GM19463 (cell line): ENCODE data around the gene NMB.
A peak's percentile ranks its signal among the peaks of the same experiment; 100 is the strongest.
"Not testable (repeated sequence)": the region's sequence is repeated elsewhere in the genome, so short reads cannot be mapped to it uniquely, and the experiment has no call there.

Experiments
- ATAC-seq: cut with Tn5 transposase; IDR thresholded peaks from one replicate; pipeline ENCODE4 v1.9.1; 2021; ENCODE audit warnings: mild to moderate bottlenecking, moderate library complexity; ENCODE audit not compliant: unreplicated experiment

NMB gene

GRCh38 chr15:84656972-84657371 is 1.0 kb downstream of the NMB start:
- ATAC-seq: no peak

GRCh38 chr15:84654689-84655453 is 3.1 kb downstream of the NMB start:
- ATAC-seq: peak; percentile 29

DNA sequence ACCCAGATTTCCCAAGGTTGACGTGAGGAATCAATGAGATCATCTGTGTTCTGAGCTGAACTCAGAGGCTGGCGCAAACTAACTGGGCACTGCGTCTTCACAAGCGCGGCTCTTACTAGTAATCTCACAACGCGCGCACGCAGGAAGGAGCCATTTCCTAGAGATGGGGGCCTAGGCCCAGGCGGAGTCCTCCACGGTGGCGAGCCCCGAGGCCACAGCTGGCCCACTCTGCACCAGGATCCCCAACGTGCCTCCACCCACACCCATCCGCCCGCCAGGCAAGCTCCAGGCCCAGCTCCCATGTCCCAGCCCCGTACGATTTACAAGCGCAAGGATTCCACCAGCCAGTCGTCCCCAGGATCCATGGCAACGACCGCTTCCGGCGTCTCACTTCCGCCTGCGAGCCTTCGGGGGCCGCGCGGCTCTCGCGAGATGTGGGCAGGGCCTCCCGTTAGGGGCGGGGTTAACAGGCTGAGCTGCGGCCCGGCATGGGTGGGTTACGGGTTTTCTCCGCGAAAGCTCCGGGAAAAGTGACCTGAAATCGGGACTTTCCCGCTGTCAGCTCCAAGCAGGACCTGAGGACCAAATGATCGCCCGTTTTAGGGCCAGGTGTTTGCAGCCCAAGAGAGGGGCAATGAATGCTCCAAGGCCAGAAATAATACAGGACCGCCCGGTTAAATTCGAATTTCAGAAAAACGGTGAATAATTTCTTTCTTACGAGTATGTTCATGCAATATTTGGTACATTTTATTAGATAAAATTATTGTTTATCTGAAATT is 3.9 kb downstream of the NMB start, which contains the start of gene WDR73:
WDR73 (minus strand) TSS at position 374 of the 779 bp plus-strand sequence; CDS start at position 365, 9 bp downstream.
- peak; percentile 84 for ATAC-seq

DNA sequence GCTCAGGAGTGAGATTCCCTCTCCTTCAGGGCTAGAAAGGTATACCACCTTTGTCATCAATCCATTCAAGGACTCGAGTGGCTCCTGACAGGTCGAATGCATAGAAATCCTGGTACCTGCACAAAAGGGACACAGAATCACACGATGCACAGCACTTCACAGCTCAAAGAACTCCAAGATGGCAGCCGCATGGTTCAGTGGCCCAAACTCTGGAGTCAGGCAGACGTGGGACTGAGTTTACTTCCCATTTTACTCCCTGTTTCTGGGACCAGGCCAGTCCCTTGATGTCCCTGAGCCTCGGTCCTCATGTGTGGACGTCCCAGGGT is 4.5 kb downstream of the NMB start:
- ATAC-seq: no peak

DNA sequence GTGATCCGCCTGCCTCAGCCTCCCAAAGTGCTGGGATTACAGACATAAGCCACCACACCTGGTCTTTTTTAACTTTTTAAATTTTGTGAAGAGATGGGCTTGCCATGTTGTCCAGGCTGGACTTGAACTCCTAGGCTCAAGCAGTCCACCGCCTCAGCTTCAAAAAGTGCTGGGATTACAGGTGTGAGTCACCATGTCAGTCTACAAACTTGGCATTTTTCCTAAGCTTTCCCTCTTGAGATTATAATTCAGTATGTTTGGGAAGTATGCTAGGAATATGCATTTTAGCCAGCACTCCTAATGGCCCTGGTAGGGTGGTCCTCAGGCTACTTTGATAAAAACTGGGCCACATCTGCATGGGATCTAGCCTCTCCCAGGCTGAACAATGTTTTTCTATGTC is 8.3 kb downstream of the NMB start:
- ATAC-seq: no peak

DNA sequence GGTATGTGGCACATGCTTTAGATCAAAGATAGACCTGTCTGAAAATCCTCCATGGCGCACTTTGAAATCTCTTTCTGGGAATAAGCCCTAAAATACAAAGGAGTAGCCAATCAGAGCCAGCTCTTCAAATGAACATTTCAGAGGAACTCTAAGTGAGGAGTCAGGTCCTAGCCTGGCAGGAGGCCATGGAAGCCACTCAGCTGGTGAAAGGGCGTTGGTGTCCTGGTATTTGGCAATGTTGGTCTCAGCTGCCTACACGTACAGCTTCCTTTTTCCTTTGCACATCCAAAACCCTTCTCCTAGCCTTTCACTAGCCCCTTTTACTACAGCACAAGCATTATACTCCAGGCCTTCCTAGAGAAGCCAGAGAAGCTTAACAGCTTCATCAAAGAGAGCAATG is 9.5 kb downstream of the NMB start:
- ATAC-seq: no peak

GRCh38 chr15:84647726-84648125 is 10.3 kb downstream of the NMB start:
- no peak for ATAC-seq

DNA sequence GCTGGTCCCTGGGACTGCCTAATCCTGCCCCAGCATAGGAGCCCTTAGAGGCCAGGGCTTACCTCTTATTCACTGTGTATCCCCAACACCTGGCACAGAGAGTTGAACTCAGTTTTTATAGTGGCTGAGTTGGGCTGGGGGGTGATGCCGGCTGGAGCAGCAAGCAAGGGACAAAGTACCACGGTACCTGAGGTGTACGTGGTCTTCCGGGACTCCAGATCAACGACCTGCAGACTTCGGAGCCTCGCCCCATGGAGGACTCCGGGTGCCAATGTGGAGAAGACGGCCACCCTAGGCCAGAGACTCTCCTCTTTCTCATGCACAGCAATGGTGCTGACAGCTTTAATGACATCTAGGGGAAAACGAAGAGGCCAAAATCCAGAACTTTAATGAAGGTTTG is 12.0 kb downstream of the NMB start:
- no peak for ATAC-seq

- no peak for ATAC-seq
These were observed 12.5 kb downstream of the NMB start for GRCh38 chr15:84645496-84645895.

DNA sequence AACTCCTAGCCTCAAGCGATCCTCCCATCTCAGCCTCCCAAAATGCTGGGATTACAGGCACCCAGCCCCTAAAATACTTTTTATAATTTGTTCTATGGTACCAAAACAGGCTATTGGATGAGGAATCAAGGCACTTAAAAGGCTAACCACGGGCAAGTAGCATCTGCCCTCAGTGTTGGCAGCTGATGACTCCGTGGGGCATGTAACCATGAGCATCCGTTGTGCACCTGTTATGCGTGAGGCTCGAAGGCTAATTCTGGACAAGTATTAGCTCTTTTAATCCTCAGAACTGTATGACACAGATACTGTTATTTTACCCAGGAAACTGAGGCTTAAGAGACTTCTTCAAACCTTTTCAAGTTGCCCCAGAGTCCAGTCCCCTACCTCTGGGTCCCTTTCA is 14.2 kb downstream of the NMB start:
- ATAC-seq: no peak

DNA sequence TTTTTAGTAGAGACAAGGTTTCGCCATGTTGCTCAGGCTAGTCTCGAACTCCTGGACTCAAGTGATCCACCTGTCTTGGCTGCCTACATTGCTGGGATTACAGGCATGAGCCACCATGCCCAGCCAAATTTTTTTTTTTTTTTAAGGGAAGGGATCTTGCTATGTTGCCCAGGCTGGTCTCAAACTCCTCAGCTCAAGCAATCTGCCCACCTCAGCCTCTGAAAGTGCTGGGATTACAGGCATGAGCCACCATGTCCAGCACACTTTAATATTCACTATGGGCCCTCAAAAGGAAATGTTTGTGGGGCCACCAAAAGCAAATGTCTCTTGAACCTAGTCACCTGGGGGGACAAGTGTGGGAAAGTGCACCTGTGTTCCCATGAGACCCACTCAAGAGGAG is 15.4 kb downstream of the NMB start:
- ATAC-seq: not testable (repeated sequence)

DNA sequence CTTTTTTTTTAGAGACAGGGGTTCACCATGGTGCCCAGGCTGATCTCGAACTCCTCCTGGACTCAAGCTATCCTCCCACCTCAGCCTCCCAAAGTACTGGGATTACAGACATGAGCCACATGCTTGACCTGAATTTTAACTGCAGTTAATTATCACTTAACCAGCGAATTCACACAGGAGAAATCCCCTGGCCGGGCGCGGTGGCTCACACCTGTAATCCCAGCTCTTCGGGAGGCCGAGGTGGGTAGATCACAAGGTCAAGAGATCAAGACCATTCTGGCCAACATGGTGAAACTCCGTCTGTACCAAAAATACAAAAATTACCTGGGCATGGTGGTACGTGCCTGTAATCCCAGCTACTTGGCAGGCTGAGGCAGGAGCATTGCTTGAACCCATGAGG is 16.1 kb downstream of the NMB start:
- not testable (repeated sequence) for ATAC-seq

GRCh38 chr15:84638103-84638502 is 19.9 kb downstream of the NMB start:
- ATAC-seq: no peak

DNA sequence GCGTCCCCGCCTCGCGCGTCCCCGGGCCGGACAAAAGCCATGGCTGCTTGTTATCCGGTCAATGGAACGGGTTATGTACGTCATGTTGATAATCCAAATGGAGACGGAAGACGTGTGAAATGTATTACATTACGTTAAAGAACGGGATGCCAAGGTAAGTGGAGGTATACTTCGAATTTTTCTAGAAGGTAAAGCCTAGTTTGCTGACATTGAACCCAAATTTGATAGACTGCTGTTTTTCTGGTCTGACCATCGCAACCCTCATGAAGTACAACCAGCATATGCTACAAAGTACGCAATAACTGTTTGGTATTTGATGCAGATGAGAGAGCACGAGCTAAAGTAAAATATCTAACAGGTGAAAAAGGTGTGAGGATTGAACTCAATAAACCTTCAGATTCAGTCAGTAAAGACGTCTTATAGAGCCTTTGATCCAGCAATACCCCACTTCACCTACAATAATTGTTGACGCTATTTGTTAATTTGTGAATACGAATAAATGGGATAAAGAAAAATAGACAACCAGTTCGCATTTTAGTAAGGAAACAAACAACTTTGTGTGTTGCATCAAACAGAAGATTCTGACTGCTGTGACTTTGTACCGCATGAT is 23.7 kb downstream of the NMB start:
- no peak for ATAC-seq

GRCh38 chr15:84633311-84634227 is 24.4 kb downstream of the NMB start:
- ATAC-seq: peak; percentile 34

DNA sequence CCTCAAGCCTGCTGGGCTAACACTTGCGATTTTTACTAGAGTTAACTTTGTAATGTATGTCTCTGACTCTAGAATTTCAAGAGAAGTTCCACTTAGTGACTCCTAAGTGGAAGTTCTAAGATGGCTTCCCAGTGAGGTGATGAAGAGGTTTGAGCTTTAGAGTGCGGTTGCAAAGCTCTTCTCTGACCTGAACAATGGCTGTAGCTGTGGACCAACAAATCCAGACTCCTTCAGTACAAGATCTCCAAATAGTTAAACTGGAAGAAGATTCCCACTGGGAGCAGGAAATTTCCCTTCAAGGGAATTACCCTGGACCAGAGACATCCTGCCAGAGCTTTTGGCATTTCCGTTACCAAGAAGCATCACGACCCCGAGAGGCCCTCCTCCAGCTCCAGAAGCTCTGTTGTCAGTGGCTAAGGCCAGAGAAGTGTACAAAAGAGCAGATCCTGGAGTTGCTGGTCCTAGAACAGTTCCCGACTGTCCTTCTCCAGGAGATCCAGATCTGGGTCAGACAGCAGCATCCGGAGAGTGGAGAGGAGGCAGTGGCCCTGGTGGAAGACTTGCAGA is 26.2 kb downstream of the NMB start:
- ATAC-seq: no peak

DNA sequence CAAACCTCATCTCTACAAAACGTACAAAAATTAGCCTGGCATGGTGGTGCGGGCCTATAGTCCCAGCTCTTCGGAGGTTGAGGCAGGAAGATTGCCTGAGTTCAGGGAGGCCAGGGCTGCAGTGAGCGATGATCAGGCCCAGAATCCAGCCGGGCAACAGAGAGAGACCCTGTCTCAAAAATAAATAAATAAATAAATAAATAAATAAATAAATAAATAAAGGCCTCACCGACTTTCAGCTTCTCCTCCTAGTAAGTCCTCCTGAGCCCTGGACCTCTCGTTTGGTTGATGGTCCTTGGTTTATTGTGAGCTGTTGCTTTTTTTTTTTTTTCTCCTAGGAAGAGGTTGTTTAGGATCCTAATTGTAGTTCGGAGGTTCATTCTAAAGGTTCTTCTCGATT is 29.0 kb downstream of the NMB start:
- no peak for ATAC-seq

GRCh38 chr15:84625123-84625522 is 32.9 kb downstream of the NMB start:
- no peak for ATAC-seq

DNA sequence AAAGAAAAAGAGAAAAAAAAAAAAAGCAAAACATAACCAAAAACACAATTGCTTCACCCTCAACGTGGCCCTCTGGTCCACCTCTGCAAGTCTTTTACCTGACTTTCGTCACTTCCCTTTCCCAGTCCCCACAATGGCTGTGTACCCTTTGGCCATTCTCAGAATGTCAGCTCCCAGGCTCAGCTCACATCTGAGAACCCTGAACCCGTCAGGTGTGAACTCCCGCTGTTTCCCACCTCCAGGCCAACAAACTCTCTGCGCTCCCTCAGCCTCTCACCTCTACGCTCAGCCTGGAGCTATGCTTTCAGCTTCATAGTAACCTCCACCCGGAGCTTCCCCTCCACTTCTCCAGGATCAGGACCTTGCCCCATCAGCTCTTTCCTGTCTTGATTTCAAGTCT is 33.6 kb downstream of the NMB start:
- ATAC-seq: no peak

GRCh38 chr15:84621358-84621979 is 36.5 kb downstream of the NMB start:
- ATAC-seq: no peak
